PC-9 (cell line): Measurements from ENCODE around the gene STAB2.

Experiments used
- EZH2 ChIP-seq: fragments of 200-600 bp; sonication (generic); IDR thresholded peaks from 2 replicates; pipeline ENCODE4 v1.8.0; 2017; ENCODE audit warnings: antibody characterized with exemption, low read depth
- TF ChIP-seq, protein P1 (sequence below): fragments of 200-600 bp; sonication (generic); conservative IDR thresholded peaks from 2 replicates; pipeline ENCODE4 v1.6.1; 2017; ENCODE audit warnings: mixed run types, antibody characterized with exemption, mild to moderate bottlenecking, moderate library complexity

DNA sequence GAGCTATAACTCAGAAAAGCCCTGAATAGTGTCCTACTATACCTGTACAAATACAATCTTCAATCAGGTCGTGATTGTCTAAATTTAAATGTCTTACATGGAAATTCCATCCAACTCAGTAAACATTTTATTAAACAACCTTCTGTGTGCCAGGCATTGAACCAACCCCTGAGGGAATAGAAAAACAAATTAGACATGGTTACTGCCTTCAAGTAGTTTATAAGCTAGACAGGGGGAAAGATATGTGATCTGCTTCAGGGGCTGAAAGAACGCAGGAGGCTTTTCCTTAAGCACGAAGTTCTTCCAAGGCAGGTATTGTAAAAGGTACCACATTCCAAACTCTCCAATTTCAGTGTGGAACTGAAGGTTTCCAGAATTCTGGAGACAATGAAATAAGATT lies 39.7 kb upstream of the STAB2 start:
- TF ChIP-seq, protein P1, sequence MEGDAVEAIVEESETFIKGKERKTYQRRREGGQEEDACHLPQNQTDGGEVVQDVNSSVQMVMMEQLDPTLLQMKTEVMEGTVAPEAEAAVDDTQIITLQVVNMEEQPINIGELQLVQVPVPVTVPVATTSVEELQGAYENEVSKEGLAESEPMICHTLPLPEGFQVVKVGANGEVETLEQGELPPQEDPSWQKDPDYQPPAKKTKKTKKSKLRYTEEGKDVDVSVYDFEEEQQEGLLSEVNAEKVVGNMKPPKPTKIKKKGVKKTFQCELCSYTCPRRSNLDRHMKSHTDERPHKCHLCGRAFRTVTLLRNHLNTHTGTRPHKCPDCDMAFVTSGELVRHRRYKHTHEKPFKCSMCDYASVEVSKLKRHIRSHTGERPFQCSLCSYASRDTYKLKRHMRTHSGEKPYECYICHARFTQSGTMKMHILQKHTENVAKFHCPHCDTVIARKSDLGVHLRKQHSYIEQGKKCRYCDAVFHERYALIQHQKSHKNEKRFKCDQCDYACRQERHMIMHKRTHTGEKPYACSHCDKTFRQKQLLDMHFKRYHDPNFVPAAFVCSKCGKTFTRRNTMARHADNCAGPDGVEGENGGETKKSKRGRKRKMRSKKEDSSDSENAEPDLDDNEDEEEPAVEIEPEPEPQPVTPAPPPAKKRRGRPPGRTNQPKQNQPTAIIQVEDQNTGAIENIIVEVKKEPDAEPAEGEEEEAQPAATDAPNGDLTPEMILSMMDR: no peak
- TF ChIP-seq EZH2: no peak
